ENCODE data around the gene RALGAPA1. TPM values are rescaled to one million over a fixed set of nuclear protein-coding genes. Genes with fewer than 3 reads are reported as not detected.

The RALGAPA1 gene
- polyA plus RNA-seq, 1 donor from 2014 or later: 73.3 TPM

DNA sequence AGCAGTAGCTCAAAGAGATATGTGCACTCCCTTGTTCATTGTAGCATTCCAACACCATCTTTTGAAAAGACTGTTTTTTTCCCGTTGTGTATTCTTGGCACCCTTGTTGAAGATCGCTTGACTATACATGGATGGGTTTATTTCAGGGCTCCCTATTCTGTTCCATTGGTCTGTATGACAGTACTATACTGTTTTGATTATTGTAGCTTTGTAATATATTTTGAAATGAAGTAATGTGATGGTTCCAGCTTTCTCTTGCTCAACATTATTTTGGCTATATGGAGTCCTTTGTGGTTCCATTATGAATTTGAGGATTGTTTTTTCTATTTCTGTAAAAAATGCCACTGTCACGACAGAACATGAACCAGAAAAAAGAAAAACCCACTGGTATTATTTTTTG, 42.7 kb upstream of the RALGAPA1 start:
- no peak overlapping the region for H2AFZ ChIP-seq (ENCODE audit: low read depth, low read length)
- no peak overlapping the region for H3K27ac ChIP-seq (ENCODE audit: low read length)
- H3K36me3 ChIP-seq (ENCODE audit: insufficient read depth, low read length): no peaks in the 10 kb centered on the region
- H3K27me3 ChIP-seq (ENCODE audit: insufficient read depth, low read depth, low read length): no peaks in the 10 kb centered on the region
- H3F3A ChIP-seq (ENCODE audit: insufficient read depth, low read length, poor library complexity, severe bottlenecking): no peaks in the 10 kb centered on the region
- peaks cover 10% of the 10 kb centered on the region for H3K9me3 ChIP-seq (ENCODE audit: low read length)
- H3K9ac ChIP-seq (ENCODE audit: low read length): no peak overlapping the region
- H4K20me1 ChIP-seq (ENCODE audit: insufficient read depth): no peaks in the 10 kb centered on the region
- H3K9me2 ChIP-seq (ENCODE audit: insufficient read depth, low read length): no peaks in the 10 kb centered on the region
- TF ChIP-seq EP300 (conservative IDR thresholded peaks at IDR 0.05; ENCODE audit: poor library complexity, severe bottlenecking) (no peak), SMC3 (conservative IDR thresholded peaks at IDR 0.05; ENCODE audit: poor library complexity) (no peak), MXI1 (conservative IDR thresholded peaks at IDR 0.05; ENCODE audit: poor library complexity, severe bottlenecking) (no peak), TAF1 (IDR thresholded peaks at IDR 0.05; ENCODE audit: low read depth) (no peak), RAD21 (conservative IDR thresholded peaks at IDR 0.05) (no peak), EZH2 (IDR thresholded peaks at IDR 0.05; ENCODE audit: borderline replicate concordance, insufficient read depth, low read length, poor library complexity, severe bottlenecking) (no peak), POLR2AphosphoS5 (IDR thresholded peaks at IDR 0.05) (no peak)
- TF ChIP-seq, protein P1, sequence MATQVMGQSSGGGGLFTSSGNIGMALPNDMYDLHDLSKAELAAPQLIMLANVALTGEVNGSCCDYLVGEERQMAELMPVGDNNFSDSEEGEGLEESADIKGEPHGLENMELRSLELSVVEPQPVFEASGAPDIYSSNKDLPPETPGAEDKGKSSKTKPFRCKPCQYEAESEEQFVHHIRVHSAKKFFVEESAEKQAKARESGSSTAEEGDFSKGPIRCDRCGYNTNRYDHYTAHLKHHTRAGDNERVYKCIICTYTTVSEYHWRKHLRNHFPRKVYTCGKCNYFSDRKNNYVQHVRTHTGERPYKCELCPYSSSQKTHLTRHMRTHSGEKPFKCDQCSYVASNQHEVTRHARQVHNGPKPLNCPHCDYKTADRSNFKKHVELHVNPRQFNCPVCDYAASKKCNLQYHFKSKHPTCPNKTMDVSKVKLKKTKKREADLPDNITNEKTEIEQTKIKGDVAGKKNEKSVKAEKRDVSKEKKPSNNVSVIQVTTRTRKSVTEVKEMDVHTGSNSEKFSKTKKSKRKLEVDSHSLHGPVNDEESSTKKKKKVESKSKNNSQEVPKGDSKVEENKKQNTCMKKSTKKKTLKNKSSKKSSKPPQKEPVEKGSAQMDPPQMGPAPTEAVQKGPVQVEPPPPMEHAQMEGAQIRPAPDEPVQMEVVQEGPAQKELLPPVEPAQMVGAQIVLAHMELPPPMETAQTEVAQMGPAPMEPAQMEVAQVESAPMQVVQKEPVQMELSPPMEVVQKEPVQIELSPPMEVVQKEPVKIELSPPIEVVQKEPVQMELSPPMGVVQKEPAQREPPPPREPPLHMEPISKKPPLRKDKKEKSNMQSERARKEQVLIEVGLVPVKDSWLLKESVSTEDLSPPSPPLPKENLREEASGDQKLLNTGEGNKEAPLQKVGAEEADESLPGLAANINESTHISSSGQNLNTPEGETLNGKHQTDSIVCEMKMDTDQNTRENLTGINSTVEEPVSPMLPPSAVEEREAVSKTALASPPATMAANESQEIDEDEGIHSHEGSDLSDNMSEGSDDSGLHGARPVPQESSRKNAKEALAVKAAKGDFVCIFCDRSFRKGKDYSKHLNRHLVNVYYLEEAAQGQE (IDR thresholded peaks at IDR 0.05; ENCODE audit: borderline replicate concordance): no peak
- TF ChIP-seq, protein P2, sequence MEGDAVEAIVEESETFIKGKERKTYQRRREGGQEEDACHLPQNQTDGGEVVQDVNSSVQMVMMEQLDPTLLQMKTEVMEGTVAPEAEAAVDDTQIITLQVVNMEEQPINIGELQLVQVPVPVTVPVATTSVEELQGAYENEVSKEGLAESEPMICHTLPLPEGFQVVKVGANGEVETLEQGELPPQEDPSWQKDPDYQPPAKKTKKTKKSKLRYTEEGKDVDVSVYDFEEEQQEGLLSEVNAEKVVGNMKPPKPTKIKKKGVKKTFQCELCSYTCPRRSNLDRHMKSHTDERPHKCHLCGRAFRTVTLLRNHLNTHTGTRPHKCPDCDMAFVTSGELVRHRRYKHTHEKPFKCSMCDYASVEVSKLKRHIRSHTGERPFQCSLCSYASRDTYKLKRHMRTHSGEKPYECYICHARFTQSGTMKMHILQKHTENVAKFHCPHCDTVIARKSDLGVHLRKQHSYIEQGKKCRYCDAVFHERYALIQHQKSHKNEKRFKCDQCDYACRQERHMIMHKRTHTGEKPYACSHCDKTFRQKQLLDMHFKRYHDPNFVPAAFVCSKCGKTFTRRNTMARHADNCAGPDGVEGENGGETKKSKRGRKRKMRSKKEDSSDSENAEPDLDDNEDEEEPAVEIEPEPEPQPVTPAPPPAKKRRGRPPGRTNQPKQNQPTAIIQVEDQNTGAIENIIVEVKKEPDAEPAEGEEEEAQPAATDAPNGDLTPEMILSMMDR (IDR thresholded peaks at IDR 0.05; ENCODE audit: poor library complexity, severe bottlenecking): no peak
- H3K4me2 ChIP-seq (ENCODE audit: low read length): no peak overlapping the region
- H3K4me3 ChIP-seq (ENCODE audit: low read length): no peak overlapping the region
- H3K79me2 ChIP-seq (replicated peaks; ENCODE audit: insufficient read depth, low read length): no peaks in the 10 kb centered on the region

DNA sequence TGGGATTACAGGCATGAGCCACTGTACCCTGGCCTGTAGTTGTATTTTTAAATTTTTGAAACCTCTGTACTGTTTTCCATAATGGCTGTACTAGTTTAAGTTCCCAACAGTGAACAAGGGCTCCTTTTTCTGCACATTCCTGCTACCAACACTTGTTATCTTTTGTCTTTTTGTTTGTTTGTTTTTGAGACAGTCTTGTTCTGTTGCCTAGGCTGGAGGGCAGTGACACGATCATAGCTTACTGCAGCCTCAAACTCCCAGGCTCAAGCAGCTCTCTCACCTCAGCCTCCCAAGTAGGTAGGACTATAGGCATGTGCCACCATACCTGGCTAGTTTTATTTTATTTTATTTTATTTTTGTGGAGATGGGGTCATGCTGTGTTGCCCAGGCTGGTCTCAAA, 40.0 kb upstream of the RALGAPA1 start:
- Histone ChIP-seq H3K4me2 (ENCODE audit: low read length) (no peak overlapping the region), H3K9ac (ENCODE audit: low read length) (no peak overlapping the region), H3K9me2 (ENCODE audit: insufficient read depth, low read length) (no peaks in the 10 kb centered on the region), H3F3A (ENCODE audit: insufficient read depth, low read length, poor library complexity, severe bottlenecking) (no peaks in the 10 kb centered on the region), H3K36me3 (ENCODE audit: insufficient read depth, low read length) (no peaks in the 10 kb centered on the region), H3K4me3 (ENCODE audit: low read length) (no peak overlapping the region), H4K20me1 (ENCODE audit: insufficient read depth) (no peaks in the 10 kb centered on the region), H3K27me3 (ENCODE audit: insufficient read depth, low read depth, low read length) (no peaks in the 10 kb centered on the region), H3K27ac (ENCODE audit: low read length) (no peak overlapping the region), H2AFZ (ENCODE audit: low read depth, low read length) (no peak overlapping the region), H3K79me2 (replicated peaks; ENCODE audit: insufficient read depth, low read length) (no peaks in the 10 kb centered on the region), H3K9me3 (ENCODE audit: low read length) (peaks cover 10% of the 10 kb centered on the region)
- no peak for TF ChIP-seq EZH2 (IDR thresholded peaks at IDR 0.05; ENCODE audit: borderline replicate concordance, insufficient read depth, low read length, poor library complexity, severe bottlenecking)

DNA sequence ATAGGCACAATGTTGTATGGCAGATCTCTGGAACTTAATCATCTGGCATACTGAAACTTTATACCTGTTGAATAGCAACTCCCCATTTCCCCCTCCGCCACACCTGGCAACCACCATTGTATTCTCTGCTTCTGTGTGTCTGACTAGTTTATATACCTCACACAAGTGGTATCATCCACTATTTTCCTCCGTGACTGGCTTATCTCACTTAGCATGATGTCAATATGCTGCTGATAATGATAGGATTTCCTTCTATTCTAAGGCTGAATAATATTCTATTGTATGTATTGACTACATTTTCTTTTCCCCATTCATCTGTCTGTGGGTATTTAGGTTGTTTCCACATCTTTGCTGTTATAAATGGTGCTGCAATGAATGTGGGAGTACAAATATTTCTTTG, 38.5 kb upstream of the RALGAPA1 start:
- H3K9ac ChIP-seq (ENCODE audit: low read length): no peak overlapping the region
- no peaks in the 10 kb centered on the region for H3K27me3 ChIP-seq (ENCODE audit: insufficient read depth, low read depth, low read length)
- no peak for TF ChIP-seq RAD21 (conservative IDR thresholded peaks at IDR 0.05)
- no peak for TF ChIP-seq MXI1 (conservative IDR thresholded peaks at IDR 0.05; ENCODE audit: poor library complexity, severe bottlenecking)
- TF ChIP-seq, protein P1 (IDR thresholded peaks at IDR 0.05; ENCODE audit: borderline replicate concordance): no peak
- no peak for TF ChIP-seq POLR2AphosphoS5 (IDR thresholded peaks at IDR 0.05)
- no peak for TF ChIP-seq SMC3 (conservative IDR thresholded peaks at IDR 0.05; ENCODE audit: poor library complexity)
- TF ChIP-seq, protein P2 (IDR thresholded peaks at IDR 0.05; ENCODE audit: poor library complexity, severe bottlenecking): no peak
- TF ChIP-seq EZH2 (IDR thresholded peaks at IDR 0.05; ENCODE audit: borderline replicate concordance, insufficient read depth, low read length, poor library complexity, severe bottlenecking): no peak
- TF ChIP-seq TAF1 (IDR thresholded peaks at IDR 0.05; ENCODE audit: low read depth): no peak
- no peak for TF ChIP-seq EP300 (conservative IDR thresholded peaks at IDR 0.05; ENCODE audit: poor library complexity, severe bottlenecking)

More for the DNA sequence above, 38.5 kb upstream of the RALGAPA1 start:
- peaks cover 10% of the 10 kb centered on the region for H3K9me3 ChIP-seq (ENCODE audit: low read length)
- no peaks in the 10 kb centered on the region for H3K9me2 ChIP-seq (ENCODE audit: insufficient read depth, low read length)
- H3K4me2 ChIP-seq (ENCODE audit: low read length): no peak overlapping the region
- no peak overlapping the region for H2AFZ ChIP-seq (ENCODE audit: low read depth, low read length)
- no peaks in the 10 kb centered on the region for H4K20me1 ChIP-seq (ENCODE audit: insufficient read depth)
- no peak overlapping the region for H3K27ac ChIP-seq (ENCODE audit: low read length)
- no peaks in the 10 kb centered on the region for H3F3A ChIP-seq (ENCODE audit: insufficient read depth, low read length, poor library complexity, severe bottlenecking)
- H3K36me3 ChIP-seq (ENCODE audit: insufficient read depth, low read length): no peaks in the 10 kb centered on the region
- no peak overlapping the region for H3K4me3 ChIP-seq (ENCODE audit: low read length)
- no peaks in the 10 kb centered on the region for H3K79me2 ChIP-seq (replicated peaks; ENCODE audit: insufficient read depth, low read length)

Data from neural cell (in vitro differentiated cells).